K562 (cell line): Measurements from ENCODE around the gene UBE2J2. TPM values are rescaled to one million over a fixed set of nuclear protein-coding genes. Genes with fewer than 3 reads are reported as not detected.
A peak's percentile ranks its signal among the peaks of the same experiment; 100 is the strongest.

Source experiments
- CHCHD3 ChIP-seq: fragments of 250-450 bp; sonication (Bioruptor Pico); IDR thresholded peaks from 2 replicates; pipeline ENCODE4 v2.1.2; 2022; ENCODE audit warnings: mild to moderate bottlenecking
- CSDE1 ChIP-seq, 2 experiments: fragments of 450-650 bp; IDR thresholded peaks; 2 replicates each; pipeline ENCODE4 v1.6.1; 2016; ENCODE audit warnings: mild to moderate bottlenecking in 1 of 2
- DNMT1 ChIP-seq: fragments of 450-650 bp; IDR thresholded peaks from 2 replicates; pipeline ENCODE4 v1.6.1; 2016; ENCODE audit warnings: antibody characterized with exemption, mild to moderate bottlenecking
- ETS2 ChIP-seq: IDR thresholded peaks from 2 replicates; pipeline ENCODE4 v1.6.1; 2016; ENCODE audit warnings: borderline replicate concordance, missing genetic modification characterization, mild to moderate bottlenecking, moderate library complexity, missing compliant biosample characterization; ENCODE audit not compliant: poor library complexity, severe bottlenecking
- IFI16 ChIP-seq: fragments of 250-450 bp; sonication (Bioruptor Pico); IDR thresholded peaks from 2 replicates; pipeline ENCODE4 v2.1.2; 2022; ENCODE audit warnings: mild to moderate bottlenecking, inconsistent platforms
- MBD2 ChIP-seq: sonication (generic); IDR thresholded peaks from 2 replicates; pipeline ENCODE4 v1.6.1; 2016; ENCODE audit warnings: low read depth, borderline replicate concordance
- MTA1 ChIP-seq: fragments of 450-650 bp; IDR thresholded peaks from 2 replicates; pipeline ENCODE4 v1.6.1; 2017; ENCODE audit warnings: borderline replicate concordance
- MYBL2 ChIP-seq, 2 experiments: fragments of 450-650 bp in 1 of 2; sonication (generic) in 1 of 2; formaldehyde crosslinking in 1 of 2; IDR thresholded peaks; 2 replicates each; pipeline versions ENCODE4 v1.6.1 to v1.8.1; 2017 to 2022; ENCODE audit warnings: borderline replicate concordance in 1 of 2, inconsistent platforms in 1 of 2, low read depth in 1 of 2, mild to moderate bottlenecking in 1 of 2, missing genetic modification reagents in 1 of 2, moderate library complexity in 1 of 2
- NFATC3 ChIP-seq: fragments of 450-650 bp; IDR thresholded peaks from 2 replicates; pipeline ENCODE4 v1.6.1; 2017; ENCODE audit warnings: mild to moderate bottlenecking
- PCBP1 ChIP-seq: fragments of 200-400 bp; formaldehyde crosslinking; IDR thresholded peaks from 2 replicates; pipeline ENCODE4 v1.6.1; 2018; ENCODE audit warnings: mild to moderate bottlenecking, low read depth, low read length; ENCODE audit not compliant: poor library complexity, severe bottlenecking
- POLR2G ChIP-seq: fragments of 200-400 bp; formaldehyde crosslinking; IDR thresholded peaks from 2 replicates; pipeline ENCODE4 v1.6.1; 2017; ENCODE audit warnings: low read depth, mild to moderate bottlenecking, antibody characterized with exemption, low read length, moderate library complexity
- POLR3A ChIP-seq: IDR thresholded peaks from 2 replicates; pipeline ENCODE4 v1.6.1; 2011; ENCODE audit warnings: borderline replicate concordance, mild to moderate bottlenecking, moderate library complexity; ENCODE audit not compliant: insufficient read length, insufficient read depth; ENCODE audit errors: extremely low read depth
- SMARCC2 ChIP-seq: fragments of 450-650 bp; IDR thresholded peaks from 2 replicates; pipeline ENCODE4 v1.6.1; 2017; ENCODE audit warnings: antibody characterized with exemption, moderate library complexity, mild to moderate bottlenecking, low read depth
- TBP ChIP-seq: optimal IDR thresholded peaks from 2 replicates; pipeline ENCODE3; 2011; ENCODE audit warnings: low read depth, low read length, improper control_type of control experiment
- TCFL5 ChIP-seq: fragments of 250-450 bp; sonication (Bioruptor Pico); conservative IDR thresholded peaks from 2 replicates; pipeline ENCODE4 v1.6.1; 2021; ENCODE audit warnings: mild to moderate bottlenecking, moderate library complexity, matching md5 sums
- XRCC3 ChIP-seq: fragments of 450-650 bp; IDR thresholded peaks from 2 replicates; pipeline ENCODE4 v1.6.1; 2017; ENCODE audit warnings: mild to moderate bottlenecking, moderate library complexity
- ZC3H4 ChIP-seq: sonication (generic); formaldehyde crosslinking; IDR thresholded peaks from 2 replicates; pipeline ENCODE4 v1.9.0; 2021; ENCODE audit warnings: missing genetic modification reagents, borderline replicate concordance
- ZFP1 ChIP-seq: fragments of 450-650 bp; formaldehyde crosslinking; IDR thresholded peaks from 2 replicates; pipeline ENCODE4 v1.4.0; 2020; ENCODE audit warnings: mild to moderate bottlenecking, mixed read lengths
- ZNF133 ChIP-seq: fragments of 250-450 bp; sonication (Bioruptor Pico); IDR thresholded peaks from 2 replicates; pipeline ENCODE4 v1.4.0; 2020; ENCODE audit warnings: mild to moderate bottlenecking
- ZNF253 ChIP-seq: fragments of 250-450 bp; sonication (Bioruptor Pico); conservative IDR thresholded peaks from 2 replicates; pipeline ENCODE4 v1.6.1; 2021; ENCODE audit warnings: mild to moderate bottlenecking
- ZNF57 ChIP-seq: fragments of 450-650 bp; formaldehyde crosslinking; IDR thresholded peaks from 2 replicates; pipeline ENCODE4 v1.4.0; 2020; ENCODE audit warnings: mild to moderate bottlenecking, moderate library complexity
- polyA plus RNA-seq, 8 experiments: library from polyadenylated mRNA; depleted of rRNA in 4 of 8; stranded (reverse) in 5 of 8; unstranded in 3 of 8; fragments of >200 nt; fragmentation: Nextera tagmentation in 2 of 8; fragmentation: Illumina TruSeq in 1 of 8; extraction: Ambion mirVana in 2 of 8; extraction: Trizol in 1 of 8; gene quantifications; 2 replicates each; pipeline versions ENCODE4 v1.2.1 to v1.2.3, GENCODE V29; 2011 to 2014; ENCODE audit warnings: inconsistent platforms in 1 of 8, missing spikeins in 1 of 8
- total RNA-seq, 7 experiments: library from RNA; depleted of rRNA in 6 of 7; stranded (reverse); fragments of >200 nt in 6 of 7; fragmentation: Illumina TruSeq in 2 of 7; extraction: Trizol in 2 of 7; gene quantifications; 2 replicates each; pipeline versions ENCODE4 v1.2.1 to v1.2.3, GENCODE V29; 2011 to 2021; ENCODE audit warnings: low replicate concordance in 1 of 7
- TF ChIP-seq, protein P1 (sequence below): fragments of 250-450 bp; sonication (Bioruptor Pico); IDR thresholded peaks from 2 replicates; pipeline ENCODE4 v1.4.0; 2020; ENCODE audit warnings: mild to moderate bottlenecking, moderate library complexity
- TF ChIP-seq, protein P2 (sequence below): sonication (generic); formaldehyde crosslinking; IDR thresholded peaks from 2 replicates; pipeline ENCODE4 v1.8.1; 2022; ENCODE audit warnings: missing genetic modification reagents
- TF ChIP-seq, protein P3 (sequence below): sonication (generic); formaldehyde crosslinking; IDR thresholded peaks from 2 replicates; pipeline ENCODE4 v1.8.0; 2022; ENCODE audit warnings: missing genetic modification reagents, mild to moderate bottlenecking, borderline replicate concordance

UBE2J2 gene
- total and polyA plus RNA-seq, 9 of the 15 experiments (the other 6 are each of a cell fraction or from before 2014, with no cell fraction given) = 0.93 to 112 (median 75.5) TPM

DNA sequence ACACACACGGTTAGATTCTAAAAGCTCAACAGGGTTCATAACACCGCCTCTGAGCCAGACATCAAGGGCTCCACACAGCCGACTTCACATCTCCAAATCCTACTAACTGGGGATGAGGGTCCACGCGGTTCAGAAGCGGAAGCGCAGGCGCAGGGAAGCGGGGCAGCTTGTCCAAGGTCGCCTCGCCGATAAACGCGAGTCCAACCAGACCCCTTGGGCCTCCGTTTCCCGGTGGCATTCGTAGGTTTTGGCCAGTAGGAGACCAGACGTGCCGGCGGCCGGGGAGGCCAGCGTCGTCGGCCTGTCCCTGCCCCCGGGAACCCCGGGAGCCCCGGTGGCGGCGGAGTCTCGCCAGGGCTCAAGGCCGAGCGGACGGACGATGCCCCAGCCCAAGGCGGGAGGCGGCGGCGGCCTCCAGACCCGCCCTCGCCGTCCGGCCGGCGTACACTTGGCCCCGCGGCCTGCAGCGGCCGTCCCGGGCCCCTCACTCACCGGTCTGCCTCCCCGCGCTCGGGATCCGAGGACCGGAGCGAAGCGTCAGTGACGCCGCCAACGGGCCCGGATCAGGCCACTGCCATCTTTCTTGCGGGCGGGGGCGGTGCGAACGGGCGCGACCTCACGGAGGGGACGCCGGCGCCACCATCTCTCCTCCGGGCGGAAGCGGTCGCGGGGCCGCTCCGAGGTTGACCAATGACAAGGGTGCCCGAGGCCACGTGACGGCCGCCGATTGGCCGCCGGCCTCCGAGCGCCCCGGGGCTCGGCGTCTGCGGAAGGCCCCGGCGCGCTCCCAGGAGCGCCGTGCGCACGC, 42.0 kb downstream of the UBE2J2 start, which contains the start of gene SDF4 (continued):
- no peak for TF ChIP-seq MYBL2 (IDR thresholded peaks at IDR 0.05; ENCODE audit: low read depth)
- no peak for TF ChIP-seq MYBL2 (CRISPR knock-in tag; IDR thresholded peaks at IDR 0.05; ENCODE audit: borderline replicate concordance)
- TF ChIP-seq PCBP1 = peak; percentile 71
- TF ChIP-seq, protein P1, sequence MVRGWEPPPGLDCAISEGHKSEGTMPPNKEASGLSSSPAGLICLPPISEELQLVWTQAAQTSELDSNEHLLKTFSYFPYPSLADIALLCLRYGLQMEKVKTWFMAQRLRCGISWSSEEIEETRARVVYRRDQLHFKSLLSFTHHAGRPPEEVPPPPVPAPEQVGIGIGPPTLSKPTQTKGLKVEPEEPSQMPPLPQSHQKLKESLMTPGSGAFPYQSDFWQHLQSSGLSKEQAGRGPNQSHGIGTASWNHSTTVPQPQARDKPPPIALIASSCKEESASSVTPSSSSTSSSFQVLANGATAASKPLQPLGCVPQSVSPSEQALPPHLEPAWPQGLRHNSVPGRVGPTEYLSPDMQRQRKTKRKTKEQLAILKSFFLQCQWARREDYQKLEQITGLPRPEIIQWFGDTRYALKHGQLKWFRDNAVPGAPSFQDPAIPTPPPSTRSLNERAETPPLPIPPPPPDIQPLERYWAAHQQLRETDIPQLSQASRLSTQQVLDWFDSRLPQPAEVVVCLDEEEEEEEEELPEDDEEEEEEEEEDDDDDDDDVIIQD (CRISPR knock-in tag) = no peak
- no peak for TF ChIP-seq DNMT1
- TF ChIP-seq CSDE1 (IDR thresholded peaks at IDR 0.05) = peak in 1 of 2 experiments; percentile 75; a peak in 2 of 4 replicates
- TF ChIP-seq SMARCC2 = no peak
- TF ChIP-seq MTA1 = no peak
- no peak for TF ChIP-seq CHCHD3 (CRISPR knock-in tag)
- no peak for TF ChIP-seq NFATC3
- no peak for TF ChIP-seq TCFL5 (CRISPR knock-in tag)
- TF ChIP-seq MBD2 = peak; percentile 82
- TF ChIP-seq ZC3H4 (CRISPR knock-in tag) = 0 out of 2 replicates have a peak, but pooled peaks have one; percentile 74
- TF ChIP-seq POLR3A = no peak
- TF ChIP-seq TBP = peak; percentile 84
- TF ChIP-seq, protein P2, sequence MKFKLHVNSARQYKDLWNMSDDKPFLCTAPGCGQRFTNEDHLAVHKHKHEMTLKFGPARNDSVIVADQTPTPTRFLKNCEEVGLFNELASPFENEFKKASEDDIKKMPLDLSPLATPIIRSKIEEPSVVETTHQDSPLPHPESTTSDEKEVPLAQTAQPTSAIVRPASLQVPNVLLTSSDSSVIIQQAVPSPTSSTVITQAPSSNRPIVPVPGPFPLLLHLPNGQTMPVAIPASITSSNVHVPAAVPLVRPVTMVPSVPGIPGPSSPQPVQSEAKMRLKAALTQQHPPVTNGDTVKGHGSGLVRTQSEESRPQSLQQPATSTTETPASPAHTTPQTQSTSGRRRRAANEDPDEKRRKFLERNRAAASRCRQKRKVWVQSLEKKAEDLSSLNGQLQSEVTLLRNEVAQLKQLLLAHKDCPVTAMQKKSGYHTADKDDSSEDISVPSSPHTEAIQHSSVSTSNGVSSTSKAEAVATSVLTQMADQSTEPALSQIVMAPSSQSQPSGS (CRISPR knock-in tag) = no peak
- no peak for TF ChIP-seq XRCC3
- TF ChIP-seq ETS2 (tag) = no peak
- TF ChIP-seq POLR2G = peak; percentile 100
- no peak for TF ChIP-seq IFI16 (CRISPR knock-in tag)
- TF ChIP-seq, protein P3, sequence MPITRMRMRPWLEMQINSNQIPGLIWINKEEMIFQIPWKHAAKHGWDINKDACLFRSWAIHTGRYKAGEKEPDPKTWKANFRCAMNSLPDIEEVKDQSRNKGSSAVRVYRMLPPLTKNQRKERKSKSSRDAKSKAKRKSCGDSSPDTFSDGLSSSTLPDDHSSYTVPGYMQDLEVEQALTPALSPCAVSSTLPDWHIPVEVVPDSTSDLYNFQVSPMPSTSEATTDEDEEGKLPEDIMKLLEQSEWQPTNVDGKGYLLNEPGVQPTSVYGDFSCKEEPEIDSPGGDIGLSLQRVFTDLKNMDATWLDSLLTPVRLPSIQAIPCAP (CRISPR knock-in tag) = no peak
- no peak for TF ChIP-seq ZNF133 (CRISPR knock-in tag)
- no peak; the same call in 1 of the 2 replicates for TF ChIP-seq ZNF57 (CRISPR knock-in tag)
- TF ChIP-seq ZNF253 (CRISPR knock-in tag) = no peak
- TF ChIP-seq ZFP1 (CRISPR knock-in tag) = no peak
